K562 (cell line): ENCODE data around the gene FREM1. TPM values are rescaled to one million over a fixed set of nuclear protein-coding genes. Genes with fewer than 3 reads are reported as not detected.

Source experiments
- ATAC-seq: fragments of 200-7000 bp; cut with Tn5 transposase; 3 replicates; pipeline ENCODE4 v1.9.1; 2020; ENCODE audit warnings: moderate library complexity
- BruUV-seq: library from RNA; stranded (reverse); fragments of 400-500 nt; replicated peaks from 2 replicates; lab custom pipeline; 2021; lab: Mats Ljungman, UMichigan
- CTCF ChIA-PET: fragments of 300-600 bp; formaldehyde crosslinking; extraction: SDS; loops from one replicate; lab custom pipeline; 2021; ENCODE audit warnings: low intra/inter-chr PET ratio; lab: Yijun Ruan, JAX
- POLR2A ChIA-PET: fragments of 300-600, 350-650 bp; sonication (Branson Sonifier 250); formaldehyde crosslinking; extraction: SDS; loops from one replicate; lab custom pipeline; 2021; ENCODE audit warnings: antibody characterized with exemption, inconsistent platforms; lab: Yijun Ruan, JAX
- DNase-seq, 4 experiments: peaks; one replicate each; pipeline versions ENCODE4 v3.0.0 to v3.0.0-alpha.2; 2011 to 2018; ENCODE audit warnings: low spot score in 3 of 4, mixed read lengths in 3 of 4; ENCODE audit errors: extremely low read depth in 1 of 4
- FAIRE-seq: peaks from 2 replicates; lab custom pipeline; 2011; peaks lifted over from hg19 to GRCh38; lab: Jason Lieb, UNC
- H2AFZ ChIP-seq: 2 replicates; pipeline ENCODE4 v1.6.0; 2011; ENCODE audit warnings: low read depth, low read length, control low read depth, inconsistent platforms
- H3K27ac ChIP-seq: fragments of 200-600 bp; 3 replicates; pipeline ENCODE4 v1.8.0; 2011; ENCODE audit warnings: low read depth, mild to moderate bottlenecking, control low read depth, inconsistent platforms, low read length, moderate library complexity, mixed read lengths; ENCODE audit errors: extremely low read depth
- H3K27me3 ChIP-seq, 2 experiments: fragments of 300-600 bp in 1 of 2; 2 replicates in 1 of 2; 3 replicates in 1 of 2; pipeline versions ENCODE4 v1.6.0 to v1.8.0; 2011; ENCODE audit warnings: inconsistent platforms in 2 of 2, low read length in 2 of 2, mild to moderate bottlenecking in 1 of 2, mixed read lengths in 1 of 2, moderate library complexity in 1 of 2; ENCODE audit not compliant: control insufficient read depth in 2 of 2, insufficient read depth in 2 of 2
- H3K36me3 ChIP-seq: fragments of 300-600 bp; 3 replicates; pipeline ENCODE4 v1.8.0; 2011; ENCODE audit warnings: mild to moderate bottlenecking, low read length, inconsistent platforms; ENCODE audit not compliant: control insufficient read depth, insufficient read depth
- H3K4me1 ChIP-seq, 2 experiments: fragments of 200-600 bp in 1 of 2; replicated peaks in 1 of 2; 2 replicates in 1 of 2; 3 replicates in 1 of 2; pipeline versions ENCODE4 v1.5.1 to v1.8.0; 2011; ENCODE audit warnings: inconsistent platforms in 2 of 2, low read length in 2 of 2, mild to moderate bottlenecking in 1 of 2, mixed read lengths in 1 of 2, moderate library complexity in 1 of 2; ENCODE audit not compliant: control insufficient read depth in 2 of 2, insufficient read depth in 2 of 2
- H3K4me2 ChIP-seq: 2 replicates; pipeline ENCODE4 v1.6.1; 2011; ENCODE audit warnings: low read length, control low read depth, inconsistent platforms, mixed read lengths; ENCODE audit not compliant: insufficient read depth
- H3K4me3 ChIP-seq: fragments of 200-600 bp; sonication (generic), shearing (Covaris generic); 2 replicates; pipeline ENCODE4 v1.5.1; 2016; ENCODE audit warnings: control low read depth, inconsistent platforms
- H3K79me2 ChIP-seq: fragments of 200-600 bp; 3 replicates; pipeline ENCODE4 v1.8.0; 2011; ENCODE audit warnings: low read length, inconsistent platforms; ENCODE audit not compliant: control insufficient read depth, insufficient read depth
- H3K9ac ChIP-seq, 2 experiments: 2 replicates each; pipeline versions ENCODE4 v1.6.0 to v1.6.1; 2011; ENCODE audit warnings: low read depth in 2 of 2, low read length in 2 of 2, control low read depth in 1 of 2, inconsistent platforms in 1 of 2, mild to moderate bottlenecking in 1 of 2, mixed read lengths in 1 of 2; ENCODE audit not compliant: insufficient read depth in 1 of 2
- H3K9me1 ChIP-seq: one replicate; pipeline ENCODE4 v1.6.0; 2011; ENCODE audit warnings: inconsistent platforms, mild to moderate bottlenecking, low read length, moderate library complexity; ENCODE audit not compliant: control insufficient read depth, insufficient read depth
- H3K9me3 ChIP-seq: replicated peaks from 2 replicates; pipeline ENCODE4 v1.5.1; 2011; ENCODE audit warnings: low read depth, low read length, inconsistent platforms; ENCODE audit not compliant: control insufficient read depth, insufficient read depth
- H4K20me1 ChIP-seq: replicated peaks from 2 replicates; pipeline ENCODE4 v1.6.1; 2011; ENCODE audit warnings: low read length, inconsistent platforms, mixed read lengths; ENCODE audit not compliant: control insufficient read depth, insufficient read depth
- KLF6 ChIP-seq: fragments of 250-450 bp; sonication (Bioruptor Pico); IDR thresholded peaks from 2 replicates; pipeline ENCODE4 v1.4.0; 2020; ENCODE audit warnings: mild to moderate bottlenecking, moderate library complexity, borderline replicate concordance
- NUFIP1 ChIP-seq: fragments of 450-650 bp; IDR thresholded peaks from 2 replicates; pipeline ENCODE4 v1.6.1; 2018; ENCODE audit not compliant: partially characterized antibody
- ZNF780A ChIP-seq: fragments of 250-450 bp; sonication (Bioruptor Pico); IDR thresholded peaks from 2 replicates; pipeline ENCODE4 v1.5.0; 2021; ENCODE audit warnings: mild to moderate bottlenecking
- ZNF785 ChIP-seq: fragments of 250-450 bp; sonication (Bioruptor Pico); IDR thresholded peaks from 2 replicates; pipeline ENCODE4 v1.4.0; 2020; ENCODE audit warnings: mild to moderate bottlenecking
- WGBS: fragments of 100-300 bp; shearing (Covaris generic); methylation state at CpG from one replicate; pipeline ENCODE4 v1.1.6; 2016; ENCODE audit warnings: low coverage, mixed read lengths; ENCODE audit not compliant: insufficient coverage; ENCODE audit errors: missing lambda C conversion rate; 5-methylcytosine and 5-hydroxymethylcytosine counted together
- in situ Hi-C: fragments of 300-500 bp; cut with MboI; formaldehyde crosslinking; loops from 4 replicates; pipeline ENCODE4 v1.15.0; 2018; ENCODE audit warnings: inconsistent platforms, mixed read lengths
- intact Hi-C: fragments of 100-400 bp; cut with micrococcal nuclease; formaldehyde crosslinking; loops from 2 replicates; pipeline ENCODE4 v1.14.2; 2022
- polyA plus RNA-seq, 8 experiments: library from polyadenylated mRNA; depleted of rRNA in 4 of 8; stranded (reverse) in 5 of 8; unstranded in 3 of 8; fragments of >200 nt; fragmentation: Nextera tagmentation in 2 of 8; fragmentation: Illumina TruSeq in 1 of 8; extraction: Ambion mirVana in 2 of 8; extraction: Trizol in 1 of 8; gene quantifications; 2 replicates each; pipeline versions ENCODE4 v1.2.1 to v1.2.3, GENCODE V29; 2011 to 2014; ENCODE audit warnings: inconsistent platforms in 1 of 8, missing spikeins in 1 of 8
- total RNA-seq, 7 experiments: library from RNA; depleted of rRNA in 6 of 7; stranded (reverse); fragments of >200 nt in 6 of 7; fragmentation: Illumina TruSeq in 2 of 7; extraction: Trizol in 2 of 7; gene quantifications; 2 replicates each; pipeline versions ENCODE4 v1.2.1 to v1.2.3, GENCODE V29; 2011 to 2021; ENCODE audit warnings: low replicate concordance in 1 of 7
- TF ChIP-seq, protein P1 (sequence below): fragments of 250-450 bp; sonication (Bioruptor Pico); IDR thresholded peaks from 2 replicates; pipeline ENCODE4 v1.8.0; 2021; ENCODE audit warnings: mild to moderate bottlenecking, moderate library complexity

FREM1 gene
- total and polyA plus RNA-seq, 9 of the 15 experiments (the other 6 are each of a cell fraction or from before 2014, with no cell fraction given) = 0.03 to 0.24 (median 0.13) TPM; not detected in 2

DNA sequence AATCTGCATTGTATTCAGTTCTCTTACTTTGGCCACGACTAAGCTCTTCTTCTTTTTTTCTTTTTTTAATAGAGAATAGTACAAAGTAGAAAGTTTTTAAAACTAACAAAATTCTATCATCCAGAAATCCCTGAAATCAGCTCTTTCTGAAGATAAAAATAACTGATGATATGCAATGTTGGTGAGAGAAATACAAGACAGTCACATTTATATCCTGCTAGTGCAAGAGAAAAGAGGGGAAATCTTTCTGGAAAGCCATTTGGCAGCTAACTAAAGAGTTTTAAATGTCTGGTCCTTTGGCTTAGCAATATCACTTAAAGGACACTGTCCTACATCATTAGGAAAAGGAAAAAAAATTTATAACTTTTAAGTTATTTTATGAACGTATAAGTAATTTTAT lies 27.0 kb upstream of the FREM1 start:
- POLR2A ChIA-PET = no interaction called here
- 33% methylated on average over 1 of the region's 2 CpGs for WGBS
- TF ChIP-seq ZNF780A (CRISPR knock-in tag) = no peak
- TF ChIP-seq, protein P1, sequence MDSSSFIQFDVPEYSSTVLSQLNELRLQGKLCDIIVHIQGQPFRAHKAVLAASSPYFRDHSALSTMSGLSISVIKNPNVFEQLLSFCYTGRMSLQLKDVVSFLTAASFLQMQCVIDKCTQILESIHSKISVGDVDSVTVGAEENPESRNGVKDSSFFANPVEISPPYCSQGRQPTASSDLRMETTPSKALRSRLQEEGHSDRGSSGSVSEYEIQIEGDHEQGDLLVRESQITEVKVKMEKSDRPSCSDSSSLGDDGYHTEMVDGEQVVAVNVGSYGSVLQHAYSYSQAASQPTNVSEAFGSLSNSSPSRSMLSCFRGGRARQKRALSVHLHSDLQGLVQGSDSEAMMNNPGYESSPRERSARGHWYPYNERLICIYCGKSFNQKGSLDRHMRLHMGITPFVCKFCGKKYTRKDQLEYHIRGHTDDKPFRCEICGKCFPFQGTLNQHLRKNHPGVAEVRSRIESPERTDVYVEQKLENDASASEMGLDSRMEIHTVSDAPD (CRISPR knock-in tag) = no peak
- TF ChIP-seq KLF6 = no peak
- TF ChIP-seq ZNF785 (CRISPR knock-in tag) = no peak
- TF ChIP-seq NUFIP1 = no peak

More for the DNA sequence above, 27.0 kb upstream of the FREM1 start:
- Histone ChIP-seq H3K27ac (no peak overlapping the region), H2AFZ (no peak overlapping the region), H3K4me1 (no peaks in the 10 kb centered on the region), H3K4me3 (no peak overlapping the region), H3K79me2 (no peaks in the 10 kb centered on the region), H3K4me2 (no peak overlapping the region), H3K27me3 (no peaks in the 10 kb centered on the region), H3K36me3 (no peaks in the 10 kb centered on the region), H4K20me1 (no peaks in the 10 kb centered on the region), H3K9me1 (no peaks in the 10 kb centered on the region), H3K9ac (no peak overlapping the region), H3K9me3 (no peaks in the 10 kb centered on the region)
- CTCF ChIA-PET = interaction anchor here (0.6 kb wide), 1 partner anchor 1170 kb away, joined by 3 read pairs; no protein-coding TSS in a partner anchor
- ATAC-seq (no peak), FAIRE-seq (no peak), DNase-seq (no peak)
- in situ Hi-C loops (no loop called here), intact Hi-C loops (no loop called here)
- BruUV-seq = no TSS peak
